NCI-H2029 (cell line): ENCODE measurements around the gene PLXNB3.
A peak's percentile ranks its signal among the peaks of the same experiment; 100 is the strongest.
"Not testable (repeated sequence)": the region's sequence is repeated elsewhere in the genome, so short reads cannot be mapped to it uniquely, and the experiment has no call there.

Experiments used
- DNase-seq: peaks from one replicate; lab custom pipeline; 2025; lab: John Stamatoyannopoulos, UW

Gene PLXNB3

GRCh38 chrX:153763989-153764755 is at the start of gene PLXNB3:
Gene PLXNB3, plus strand, starts transcription at chrX:153764249. Its CDS starts 1,287 bp downstream, at chrX:153765536.
- DNase-seq = peak; percentile 66

- DNase-seq = no peak
Measured at GRCh38 chrX:153714256-153714655, 49.8 kb upstream of the PLXNB3 start.

GRCh38 chrX:153717445-153717844 is 46.6 kb upstream of the PLXNB3 start:
- DNase-seq = no peak

- no peak for DNase-seq
Measured at GRCh38 chrX:153719238-153719637, 44.8 kb upstream of the PLXNB3 start.

GRCh38 chrX:153719701-153720100 is 44.3 kb upstream of the PLXNB3 start:
- DNase-seq = no peak

GRCh38 chrX:153722704-153723350 is 41.2 kb upstream of the PLXNB3 start:
- no peak for DNase-seq

GRCh38 chrX:153723351-153724251 is 40.4 kb upstream of the PLXNB3 start:
- no peak for DNase-seq

- peak; percentile 83 for DNase-seq
Measured at GRCh38 chrX:153724252-153725038, 39.6 kb upstream of the PLXNB3 start, which contains the start of the genes ABCD1 and BCAP31. Gene ABCD1, plus strand, starts transcription at chrX:153724856. Its CDS starts 411 bp downstream, at chrX:153725267. Gene BCAP31, minus strand, starts transcription at chrX:153724387. Its CDS starts 1,143 bp downstream, at chrX:153723244.

- DNase-seq = no peak
Measured at GRCh38 chrX:153725039-153725831, 38.8 kb upstream of the PLXNB3 start.

GRCh38 chrX:153725832-153726285 is 38.2 kb upstream of the PLXNB3 start:
- no peak for DNase-seq

GRCh38 chrX:153726286-153727122 is 37.5 kb upstream of the PLXNB3 start:
- DNase-seq = peak; percentile 32

GRCh38 chrX:153727123-153727931 is 36.7 kb upstream of the PLXNB3 start:
- DNase-seq = peak; percentile 60

GRCh38 chrX:153728095-153728494 is 36.0 kb upstream of the PLXNB3 start:
- DNase-seq = no peak

- no peak for DNase-seq
Measured at GRCh38 chrX:153728951-153729631, 35.0 kb upstream of the PLXNB3 start.

GRCh38 chrX:153730115-153730514 is 33.9 kb upstream of the PLXNB3 start:
- DNase-seq = not testable (repeated sequence)

GRCh38 chrX:153731117-153731844 is 32.8 kb upstream of the PLXNB3 start:
- DNase-seq = no peak

GRCh38 chrX:153731845-153732215 is 32.2 kb upstream of the PLXNB3 start:
- DNase-seq = no peak
